Activated CD4-positive, alpha-beta T cell treated with anti-CD3 and anti-CD28 coated beads for 48 hours (primary cell): Measurements from ENCODE around the gene VCP.
"Not testable (repeated sequence)": the region's sequence is repeated elsewhere in the genome, so short reads cannot be mapped to it uniquely, and the experiment has no call there.

Source experiments
- DNase-seq: peaks from one replicate; pipeline ENCODE4 v3.0.0-alpha.2; 2020

Gene VCP

DNA sequence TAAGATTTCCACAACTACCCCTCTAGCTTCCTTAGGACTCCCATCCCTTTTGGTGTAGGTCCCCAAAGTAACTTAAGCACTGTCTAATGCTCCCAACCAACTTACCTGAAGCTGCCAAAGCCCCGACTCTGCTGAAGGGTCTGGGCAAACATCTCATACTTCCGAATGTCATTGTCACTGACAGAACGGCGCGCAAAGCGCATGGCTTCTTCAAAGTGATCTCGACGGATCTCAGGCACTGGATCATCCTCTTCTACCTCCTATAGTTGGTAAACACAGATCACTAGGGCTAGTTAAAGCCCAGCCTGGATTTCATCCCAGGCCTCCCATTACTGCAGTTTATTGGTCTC is 15.2 kb downstream of the VCP start:
- no peak for DNase-seq

GRCh38 chr9:35056571-35057270 is 15.7 kb downstream of the VCP start:
- DNase-seq: no peak

DNA sequence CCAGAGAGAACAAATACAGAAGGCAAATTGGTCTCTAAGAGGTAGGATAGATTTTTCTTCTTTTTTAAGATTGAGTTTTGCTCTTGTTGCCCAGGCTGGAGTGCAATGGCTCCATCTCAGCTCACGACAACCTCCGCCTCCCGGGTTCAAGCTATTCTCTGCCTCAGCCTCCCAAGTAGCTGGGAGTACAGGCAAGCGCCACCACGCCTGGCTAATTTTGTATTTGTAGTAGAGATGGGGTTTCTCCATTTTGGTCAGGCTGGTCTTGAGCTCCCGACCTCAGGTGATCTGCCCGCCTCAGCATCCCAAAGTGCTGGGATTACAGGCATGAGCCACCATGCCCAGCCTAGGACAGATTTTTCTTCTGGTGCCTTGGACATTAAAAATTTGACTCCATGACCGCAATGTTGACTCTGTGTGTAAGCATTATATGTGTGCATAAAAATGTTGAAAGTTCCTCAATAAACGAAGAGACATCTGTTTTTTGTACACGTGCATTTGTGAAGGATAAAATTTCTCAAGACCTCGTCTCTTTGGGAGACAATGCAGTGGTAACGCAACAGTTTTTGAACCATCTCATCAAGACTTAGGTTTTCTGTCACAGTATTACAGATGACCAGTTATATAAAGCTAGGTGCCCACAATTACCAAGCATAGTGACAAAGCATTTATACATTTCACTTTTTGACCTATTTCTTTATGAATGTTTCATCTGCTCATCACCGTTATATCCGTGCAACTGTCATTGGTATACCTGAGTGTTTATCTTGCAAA is 17.4 kb downstream of the VCP start:
- no peak for DNase-seq

DNA sequence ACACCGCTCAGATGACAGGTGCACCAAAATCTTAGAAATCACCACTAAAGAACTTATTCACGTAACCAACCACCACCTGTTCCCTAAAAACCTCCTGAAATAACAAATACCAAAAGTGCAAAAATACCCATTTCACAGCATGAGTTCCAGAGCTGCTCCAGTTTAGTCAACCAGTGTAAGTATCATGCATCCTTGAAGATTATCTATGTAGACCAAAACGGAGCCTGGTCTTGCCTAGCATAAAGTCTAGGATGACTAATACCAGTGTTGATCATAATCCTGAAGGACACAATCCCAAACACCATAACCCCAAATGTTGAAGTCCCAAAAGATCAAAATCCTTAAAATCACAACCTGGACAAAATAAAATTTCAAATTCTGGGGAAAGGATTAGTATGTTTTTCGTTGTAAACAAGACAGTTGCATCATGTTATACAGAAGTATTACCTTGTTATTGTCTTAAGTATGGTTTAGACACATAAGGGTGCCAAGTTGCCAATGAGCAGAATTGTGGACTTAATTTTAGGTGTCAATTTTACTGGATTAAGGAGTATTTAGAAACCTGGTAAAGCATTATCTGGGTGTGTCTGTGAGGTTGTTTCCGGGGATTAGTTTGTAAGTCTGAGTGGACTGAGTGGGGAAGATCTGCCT is 18.1 kb downstream of the VCP start:
- DNase-seq: no peak

DNA sequence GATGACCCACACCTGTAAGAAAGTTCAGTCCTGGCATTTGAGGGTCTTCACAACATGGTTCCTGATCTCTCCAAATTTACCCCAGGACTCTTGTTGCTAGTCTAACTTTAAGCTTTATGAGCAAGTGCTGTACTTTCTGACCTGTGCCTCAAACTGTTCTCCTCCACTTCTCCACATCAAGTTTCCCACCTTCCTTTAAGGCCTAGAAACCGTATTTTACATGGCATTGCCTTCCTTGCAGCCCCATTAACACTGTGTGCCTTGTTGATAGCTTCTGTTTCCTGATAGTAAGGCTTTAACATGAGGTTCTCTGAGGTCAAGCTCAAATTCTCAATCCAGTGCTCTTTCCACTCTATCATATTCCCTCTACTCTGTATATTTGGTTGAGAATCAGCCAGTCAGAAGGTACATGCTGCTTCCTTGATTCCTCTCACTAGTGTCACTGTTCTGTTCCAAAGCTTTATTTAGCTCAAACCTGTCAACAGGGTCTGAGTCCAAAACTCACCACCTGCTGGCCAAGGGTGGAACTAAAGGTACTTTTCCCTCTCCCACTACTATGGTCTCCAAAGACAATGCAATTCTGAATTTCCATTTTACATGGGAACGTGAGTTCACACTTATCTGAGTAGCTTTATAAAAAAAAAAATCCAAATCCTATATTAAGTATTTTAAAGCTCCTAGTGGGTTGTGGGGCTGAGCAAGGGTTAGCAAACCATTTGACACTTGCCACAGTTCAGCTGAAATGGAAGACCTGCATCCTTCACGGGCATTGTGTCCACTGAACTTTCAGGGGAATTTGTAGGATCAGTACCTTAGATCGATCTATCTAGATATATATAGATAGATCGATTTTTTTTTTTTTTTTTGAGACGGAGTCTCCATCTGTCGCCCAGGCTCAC is 21.1 kb downstream of the VCP start:
- peak; percentile 69 for DNase-seq

GRCh38 chr9:35048511-35048910 is 23.9 kb downstream of the VCP start:
- DNase-seq: no peak

- no peak for DNase-seq
Observed at GRCh38 chr9:35044071-35044470, 28.4 kb downstream of the VCP start.

DNA sequence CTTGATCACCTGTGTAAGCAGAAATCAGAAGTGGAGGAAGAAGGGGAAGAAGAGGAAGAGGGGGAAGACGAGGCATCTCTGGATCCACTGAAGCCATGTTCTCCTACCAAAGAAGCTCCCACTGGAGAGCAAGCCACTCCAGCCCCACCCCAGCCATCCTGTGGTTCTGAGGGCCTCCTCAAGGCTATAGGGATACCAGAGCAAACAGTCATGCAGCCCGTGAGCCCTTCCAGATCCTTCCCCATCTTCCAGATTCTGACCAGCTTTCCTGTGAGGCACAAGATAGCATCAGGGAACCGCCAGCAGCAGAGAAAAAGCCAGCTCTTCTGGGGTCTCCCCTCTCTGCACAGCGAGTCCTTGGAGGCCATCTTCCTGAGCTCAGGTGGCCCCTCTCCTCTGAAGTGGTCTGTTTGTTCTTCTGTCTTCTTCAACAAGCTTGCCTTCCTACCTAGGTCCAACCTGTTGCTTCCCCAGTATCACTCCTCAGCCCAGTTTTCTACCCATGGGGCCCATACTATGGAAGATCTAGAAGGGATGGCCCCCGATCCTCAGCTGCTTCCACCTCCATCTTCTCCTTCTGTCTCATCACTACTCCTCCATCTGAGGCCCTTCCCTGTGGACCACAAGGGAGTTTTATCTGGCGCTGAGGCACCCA is 29.4 kb downstream of the VCP start:
- DNase-seq: no peak

- no peak for DNase-seq
Observed at GRCh38 chr9:35042081-35042604, 30.3 kb downstream of the VCP start.

DNA sequence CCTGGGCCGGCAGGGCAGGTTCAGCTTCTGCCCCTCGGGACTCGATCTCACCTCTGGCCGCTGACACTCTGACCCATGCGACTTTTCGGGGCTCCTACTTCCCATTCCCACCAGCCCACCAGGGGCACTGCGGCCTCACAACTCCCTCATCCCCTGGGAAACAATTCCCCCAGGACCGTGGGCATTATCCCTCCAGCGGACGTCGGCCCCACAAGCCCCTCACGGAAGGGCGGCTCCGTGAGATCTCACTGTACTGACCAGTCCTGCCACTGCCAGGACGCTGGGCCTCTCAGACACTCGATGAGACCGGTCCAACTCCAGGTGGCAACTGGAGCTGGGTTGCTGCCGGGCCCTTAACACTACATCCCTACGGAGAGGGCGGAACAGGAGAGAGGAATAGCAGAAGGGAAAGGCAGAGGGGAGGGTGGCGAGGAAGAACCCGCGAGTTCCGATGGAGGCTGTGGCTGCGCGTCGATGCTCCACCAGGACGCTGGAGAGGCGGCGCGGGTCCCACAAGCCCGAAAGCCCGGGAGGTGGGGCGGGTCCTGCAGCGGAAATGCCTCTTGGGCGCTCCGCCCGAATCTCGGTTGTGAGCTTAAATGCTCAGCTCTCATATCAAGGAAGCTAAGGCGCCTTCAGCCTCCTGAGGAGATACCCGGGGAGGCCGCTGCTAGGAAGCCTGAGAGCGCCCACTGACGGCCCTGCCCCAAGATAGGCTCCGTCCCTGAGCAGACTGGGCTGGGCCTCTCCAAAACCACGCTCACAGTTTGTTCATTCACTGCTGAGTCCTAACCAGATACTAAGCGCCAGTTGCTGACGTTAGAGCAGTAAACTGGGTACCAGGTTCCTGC is 36.3 kb downstream of the VCP start:
- DNase-seq: peak; percentile 67

GRCh38 chr9:35033101-35033500 is 39.3 kb downstream of the VCP start:
- no peak for DNase-seq

DNA sequence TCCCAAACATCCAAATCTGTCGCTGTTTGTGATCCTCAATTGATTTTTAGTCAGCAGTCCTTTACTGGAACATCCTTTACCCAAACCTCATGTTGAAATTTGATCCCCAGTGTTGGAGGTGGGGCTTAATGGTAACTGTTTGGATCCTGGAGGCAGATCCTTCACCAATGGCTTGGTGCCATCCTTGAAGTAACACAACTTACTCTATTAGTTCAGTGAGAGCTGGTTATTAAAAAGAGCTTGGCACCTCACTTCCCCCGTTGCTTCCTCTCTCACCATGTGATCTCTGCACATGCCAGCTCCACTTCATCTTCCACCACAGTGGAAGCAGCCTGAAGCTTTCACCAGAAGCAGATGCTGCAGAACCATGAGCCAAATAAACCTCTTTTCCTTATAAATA is 42.6 kb downstream of the VCP start:
- DNase-seq: no peak

DNA sequence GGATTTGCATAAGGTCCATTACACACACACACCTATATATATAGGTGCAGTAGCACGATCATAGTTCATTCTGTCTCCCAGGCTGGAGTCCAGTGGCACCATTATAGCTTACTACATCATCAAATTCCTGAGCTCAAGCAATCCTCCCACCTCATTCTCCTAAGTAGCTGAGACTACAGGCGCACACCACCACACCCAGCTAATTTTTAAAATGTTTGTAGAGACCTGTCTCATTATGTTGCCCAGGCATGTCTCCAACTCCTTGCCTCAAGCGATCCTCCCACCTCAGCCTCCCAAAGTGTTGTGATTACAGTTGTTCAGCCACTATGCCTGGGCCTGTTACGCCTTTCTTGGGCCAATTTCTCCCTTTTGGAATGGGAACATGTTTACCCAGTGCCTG is 43.2 kb downstream of the VCP start:
- no peak for DNase-seq

DNA sequence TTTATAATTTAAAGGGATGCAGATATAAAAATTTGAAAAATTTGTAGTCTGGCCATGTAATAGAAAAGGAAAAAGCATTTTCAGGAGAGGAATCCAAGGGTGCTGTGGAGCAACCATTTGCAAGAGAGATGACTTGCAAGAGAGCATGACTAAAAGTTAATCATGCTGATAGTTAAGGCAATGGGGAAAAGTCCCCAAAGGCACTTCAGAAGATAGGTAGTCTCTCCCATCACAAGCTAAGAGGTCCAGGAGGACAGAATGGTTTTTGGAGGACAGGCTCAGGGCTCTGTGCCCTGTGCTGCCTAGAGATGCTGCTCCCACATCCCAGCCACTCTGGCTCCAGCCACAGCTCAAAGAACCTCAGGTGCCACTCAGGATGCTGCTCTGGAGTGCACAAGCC is 44.1 kb downstream of the VCP start:
- DNase-seq: no peak

DNA sequence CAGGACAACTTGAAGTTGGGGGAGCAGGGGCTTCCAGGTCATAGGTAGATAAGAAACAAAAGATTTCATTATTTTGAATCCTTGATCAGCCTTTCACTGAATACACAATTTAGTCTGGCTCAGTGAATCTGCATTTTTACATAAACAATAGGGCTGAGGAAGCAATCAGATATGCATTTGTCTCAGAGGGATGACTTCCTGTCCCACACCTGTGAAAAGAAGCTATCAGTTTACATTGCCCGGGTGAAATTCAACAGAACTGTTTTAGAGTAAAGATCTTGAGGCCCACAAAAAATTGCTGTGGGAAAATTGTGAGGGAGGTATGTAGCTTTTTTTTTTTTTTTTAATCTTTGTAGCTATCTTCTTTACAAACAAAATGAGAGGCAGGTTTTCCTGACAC is 44.6 kb downstream of the VCP start:
- no peak for DNase-seq

- DNase-seq: no peak
Observed at GRCh38 chr9:35027374-35027773, 45.1 kb downstream of the VCP start.

DNA sequence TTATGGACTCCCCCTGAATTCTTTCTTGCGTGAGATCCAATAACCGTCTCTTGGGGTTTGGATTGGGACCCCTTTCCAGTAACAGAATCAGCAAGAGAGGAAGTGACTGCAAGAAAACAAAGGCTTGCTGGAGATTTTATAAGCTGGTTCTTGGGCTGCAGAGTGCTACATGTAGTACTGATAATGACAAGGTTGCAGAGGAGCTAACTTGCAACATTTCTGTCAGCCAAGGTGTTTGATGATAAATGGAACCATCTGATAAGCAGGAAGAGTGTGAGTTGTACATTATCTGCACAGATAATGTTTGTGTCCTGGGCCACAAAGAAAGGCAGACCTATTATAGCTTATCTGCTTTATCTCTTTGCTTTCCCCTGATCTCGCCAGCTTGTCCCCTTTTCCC is 45.8 kb downstream of the VCP start:
- no peak for DNase-seq

GRCh38 chr9:35023443-35023842 is 49.0 kb downstream of the VCP start:
- DNase-seq: not testable (repeated sequence)

DNA sequence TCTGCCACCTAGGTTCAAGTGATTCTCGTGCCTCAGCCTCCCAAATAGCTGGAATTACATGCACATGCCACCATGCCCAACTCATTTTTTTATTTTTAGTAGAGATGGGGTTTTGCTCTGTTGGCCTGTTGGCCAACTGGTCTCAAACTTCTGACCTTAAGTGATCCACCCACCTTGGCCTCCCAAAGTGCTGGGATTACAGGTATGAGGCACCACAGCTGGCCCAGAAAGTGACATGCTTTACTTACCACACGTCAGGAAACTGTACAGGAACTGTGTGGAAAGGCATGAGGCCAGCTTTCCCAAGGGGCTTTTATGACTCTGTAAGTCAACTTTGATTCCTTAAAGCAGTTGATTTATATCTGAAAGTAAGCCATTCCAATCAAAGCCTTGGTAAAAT is 57.9 kb downstream of the VCP start:
- no peak for DNase-seq

DNA sequence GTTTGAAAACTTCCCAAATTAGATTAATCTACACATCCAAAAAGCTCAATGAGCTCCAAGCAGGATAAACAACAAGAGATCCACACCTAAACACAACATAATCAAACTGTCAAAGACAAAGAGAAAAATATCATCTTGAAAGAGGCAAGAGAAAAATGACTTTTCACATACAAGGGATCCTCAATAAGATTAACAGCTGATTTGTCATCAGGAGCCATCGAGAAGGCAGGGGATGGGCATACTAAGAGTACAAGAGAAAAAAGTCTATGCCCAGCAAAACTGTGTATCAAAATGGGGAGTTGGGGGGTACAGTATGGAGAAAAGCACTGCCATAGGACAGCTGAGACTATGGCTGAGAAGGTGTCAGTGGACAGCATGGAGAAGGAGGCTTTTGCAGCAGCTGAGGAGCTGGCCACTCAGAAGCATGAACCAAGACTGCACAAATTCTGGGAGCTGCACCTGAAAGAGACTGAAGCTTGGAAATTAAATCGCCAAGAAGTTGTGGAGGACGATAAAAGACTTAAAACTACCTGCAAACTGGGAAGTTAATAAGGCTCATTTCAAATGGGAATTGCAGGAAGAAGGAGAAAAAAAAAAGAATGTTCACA is 62.0 kb downstream of the VCP start:
- no peak for DNase-seq
